HG03571 (cell line): ENCODE data around the gene INSM1.

ENCODE experiments used
- ATAC-seq: cut with Tn5 transposase; IDR thresholded peaks from one replicate; pipeline ENCODE4 v1.9.1; 2021; ENCODE audit not compliant: unreplicated experiment

Gene INSM1

DNA sequence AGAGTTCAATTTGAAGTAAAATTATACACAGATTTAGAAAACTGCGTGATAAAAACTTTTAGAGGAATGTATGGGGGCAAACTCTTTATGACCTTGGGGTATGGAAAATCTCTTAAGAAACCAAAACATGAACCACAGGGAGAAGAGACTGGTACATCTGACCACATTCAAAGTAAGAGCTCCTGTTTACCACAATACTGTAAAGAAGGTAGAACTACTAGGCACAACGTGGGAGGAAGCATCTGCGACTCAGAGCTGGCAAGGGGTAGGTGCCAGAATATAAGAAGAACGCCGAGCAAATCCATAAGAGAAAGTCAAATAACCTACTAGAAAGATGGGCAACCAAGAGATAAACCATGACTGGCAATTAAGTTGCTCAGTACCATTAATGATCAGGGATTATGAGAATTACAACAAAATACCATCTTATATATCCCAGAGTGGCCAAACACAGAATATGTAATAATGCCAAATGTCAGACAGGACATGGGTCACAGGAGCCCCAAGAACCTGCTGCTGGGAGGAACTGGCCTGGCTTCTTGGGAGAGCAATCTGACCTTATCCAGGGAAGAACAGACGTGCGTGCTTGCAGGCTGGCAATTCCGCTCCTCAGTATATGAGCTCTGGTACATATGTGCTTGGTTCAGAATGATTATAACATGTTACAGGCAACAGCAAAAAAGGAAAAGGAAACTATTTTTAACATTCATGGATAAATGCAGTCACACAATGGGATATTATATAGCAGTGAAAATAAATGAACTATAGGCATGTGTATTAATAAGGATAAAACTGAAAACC, 50.2 kb downstream of the INSM1 start:
- ATAC-seq, result no peak
